GM21717 (cell line): Measurements from ENCODE around the gene GPC6.

Experiments used
- ATAC-seq: cut with Tn5 transposase; IDR thresholded peaks from one replicate; pipeline ENCODE4 v1.9.1; 2021; ENCODE audit warnings: mild to moderate bottlenecking, moderate library complexity; ENCODE audit not compliant: unreplicated experiment

GPC6 gene

GRCh38 chr13:93554514-93554913 lies 327.9 kb downstream of the GPC6 start:
- ATAC-seq = no peak

- ATAC-seq = no peak
These were observed 332.0 kb downstream of the GPC6 start for GRCh38 chr13:93558637-93559036.

- no peak for ATAC-seq
These were observed 333.1 kb downstream of the GPC6 start for GRCh38 chr13:93559718-93560117.

- no peak for ATAC-seq
These were observed 335.1 kb downstream of the GPC6 start for GRCh38 chr13:93561576-93562225.

GRCh38 chr13:93562676-93563075 lies 336.1 kb downstream of the GPC6 start:
- no peak for ATAC-seq

- ATAC-seq = no peak
These were observed 350.5 kb downstream of the GPC6 start for GRCh38 chr13:93577105-93577504.

GRCh38 chr13:93589788-93590187 lies 363.2 kb downstream of the GPC6 start:
- no peak for ATAC-seq

- ATAC-seq = no peak
These were observed 376.4 kb downstream of the GPC6 start for GRCh38 chr13:93603043-93603442.

GRCh38 chr13:93614776-93615175 lies 388.2 kb downstream of the GPC6 start:
- no peak for ATAC-seq

- ATAC-seq = no peak
These were observed 393.7 kb downstream of the GPC6 start for GRCh38 chr13:93620181-93620765.

GRCh38 chr13:93621051-93621450 lies 394.4 kb downstream of the GPC6 start:
- ATAC-seq = no peak

GRCh38 chr13:93621966-93622365 lies 395.4 kb downstream of the GPC6 start:
- no peak for ATAC-seq

- ATAC-seq = no peak
These were observed 397.7 kb downstream of the GPC6 start for GRCh38 chr13:93624311-93624777.

GRCh38 chr13:93625536-93625935 lies 398.9 kb downstream of the GPC6 start:
- ATAC-seq = no peak

- no peak for ATAC-seq
These were observed 401.7 kb downstream of the GPC6 start for GRCh38 chr13:93628136-93628797.

GRCh38 chr13:93635616-93636032 lies 409.0 kb downstream of the GPC6 start:
- ATAC-seq = no peak

- no peak for ATAC-seq
These were observed 411.2 kb downstream of the GPC6 start for GRCh38 chr13:93637852-93638251.

GRCh38 chr13:93640452-93640851 lies 413.8 kb downstream of the GPC6 start:
- ATAC-seq = no peak

- ATAC-seq = no peak
These were observed 419.6 kb downstream of the GPC6 start for GRCh38 chr13:93646245-93646644.

- ATAC-seq = no peak
These were observed 422.9 kb downstream of the GPC6 start for GRCh38 chr13:93649496-93649895.

GRCh38 chr13:93653776-93654175 lies 427.2 kb downstream of the GPC6 start:
- ATAC-seq = no peak

GRCh38 chr13:93655154-93655553 lies 428.5 kb downstream of the GPC6 start:
- no peak for ATAC-seq
